Activated naive CD8-positive, alpha-beta T cell treated with anti-CD3 and anti-CD28 coated beads, Interleukin-2, amount 50 U/mL, for 24 hours (primary cell): ENCODE data around the gene VPS50.
A peak's percentile ranks its signal among the peaks of the same experiment; 100 is the strongest.

Source experiments
- ATAC-seq: fragments of 150-1000 bp; cut with Tn5 transposase; one replicate; pipeline ENCODE4 v1.10.0; 2021
- DNase-seq: peaks from one replicate; pipeline ENCODE4 v3.0.0; 2021
- H3K27ac Mint-ChIP-seq: one replicate; pipeline ENCODE4 v1.8.0; 2021; ENCODE audit warnings: mild to moderate bottlenecking, mixed read lengths
- H3K27me3 Mint-ChIP-seq: one replicate; pipeline ENCODE4 v1.8.0; 2021; ENCODE audit warnings: mixed read lengths
- H3K36me3 Mint-ChIP-seq: one replicate; pipeline ENCODE4 v1.8.0; 2021; ENCODE audit warnings: low read depth, mixed read lengths
- H3K4me1 Mint-ChIP-seq: one replicate; pipeline ENCODE4 v1.8.0; 2021; ENCODE audit warnings: mixed read lengths
- H3K4me3 Mint-ChIP-seq: one replicate; pipeline ENCODE4 v1.8.0; 2021; ENCODE audit warnings: mild to moderate bottlenecking, moderate library complexity, mixed read lengths
- H3K9me3 Mint-ChIP-seq: one replicate; pipeline ENCODE4 v1.8.0; 2021; ENCODE audit warnings: mixed read lengths

Gene VPS50

DNA sequence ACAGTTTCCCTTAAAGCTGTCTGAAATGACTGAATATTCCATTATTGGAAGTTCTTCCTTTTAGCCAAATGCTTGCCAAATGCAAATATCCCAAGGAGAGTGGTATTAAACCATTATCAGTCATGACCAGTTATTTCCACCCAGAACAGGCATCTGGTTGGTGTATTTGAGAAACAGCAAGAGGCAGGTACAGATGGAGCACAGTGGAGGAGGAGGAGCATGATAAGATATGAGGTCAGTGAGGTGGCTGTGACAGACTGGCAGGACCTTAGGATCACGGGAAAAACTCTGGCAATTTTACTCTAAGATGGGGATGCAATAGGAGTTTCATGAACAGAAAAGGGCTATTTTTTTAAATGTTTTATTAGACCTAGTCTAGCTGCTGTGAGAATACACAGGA, 12.3 kb upstream of the VPS50 start:
- ATAC-seq = no peak
- Mint-ChIP-seq H3K4me3 (no peak overlapping the region), H3K4me1 (no peaks in the 10 kb centered on the region)

DNA sequence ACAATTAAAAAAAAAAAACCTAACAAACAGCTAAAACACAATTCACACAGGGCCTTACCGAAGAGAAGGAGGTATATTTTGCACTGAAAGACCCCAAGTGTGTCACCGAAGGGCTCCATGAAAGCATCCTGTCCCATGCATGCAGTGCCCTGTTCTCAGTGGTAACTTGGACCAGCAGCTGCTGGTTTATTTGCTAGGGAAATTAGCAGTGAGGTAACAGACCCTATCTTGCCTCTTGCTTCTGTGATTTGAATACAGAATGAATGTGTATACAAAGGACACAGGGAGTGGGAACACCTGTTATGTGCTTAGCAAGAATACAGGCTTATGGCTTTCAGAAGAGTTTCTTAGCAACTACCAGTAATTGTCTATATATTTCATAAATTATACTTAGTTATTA, 5.9 kb upstream of the VPS50 start, which contains the start of gene HEPACAM2:
HEPACAM2 (minus strand) TSS at position 160 of the 400 bp plus-strand sequence.
- no peaks in the 10 kb centered on the region for H3K27me3 Mint-ChIP-seq
- H3K36me3 Mint-ChIP-seq = no peaks in the 10 kb centered on the region
- H3K4me1 Mint-ChIP-seq = peaks cover 6% of the 10 kb centered on the region
- no peak within 1 kb of the TSS for H3K4me3 Mint-ChIP-seq
- no peak for ATAC-seq
- no peak within 1 kb of the TSS for H3K27ac Mint-ChIP-seq
- no peak for DNase-seq
- H3K9me3 Mint-ChIP-seq = no peaks in the 10 kb centered on the region

More for the DNA sequence above, 12.3 kb upstream of the VPS50 start:
- no peak for DNase-seq
- Mint-ChIP-seq H3K27me3 (peaks cover 12% of the 10 kb centered on the region), H3K27ac (no peak overlapping the region), H3K36me3 (no peaks in the 10 kb centered on the region), H3K9me3 (no peaks in the 10 kb centered on the region)

DNA sequence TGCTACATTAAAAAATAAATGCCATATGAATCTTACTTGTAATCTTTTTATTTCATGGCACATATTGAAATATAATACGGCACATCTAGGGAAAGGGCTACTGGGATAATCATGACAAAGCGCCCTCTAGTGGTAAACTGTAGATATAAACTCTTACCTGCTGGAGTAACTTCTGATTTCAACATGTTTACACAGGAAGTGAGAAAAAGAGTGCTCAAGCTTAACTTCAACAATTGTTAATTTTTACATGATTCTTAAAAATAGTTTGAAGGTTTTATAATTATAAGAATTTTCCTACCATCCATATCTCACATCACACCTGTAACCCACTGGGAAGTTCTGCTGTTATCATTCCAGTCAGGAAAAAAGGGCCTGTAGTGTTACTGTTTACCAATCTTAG, 3.9 kb upstream of the VPS50 start:
- Mint-ChIP-seq H3K27ac (no peak overlapping the region), H3K27me3 (no peaks in the 10 kb centered on the region), H3K4me3 (no peak overlapping the region), H3K9me3 (no peaks in the 10 kb centered on the region), H3K36me3 (no peaks in the 10 kb centered on the region), H3K4me1 (peaks cover 13% of the 10 kb centered on the region)
- no peak for ATAC-seq
- DNase-seq = no peak

DNA sequence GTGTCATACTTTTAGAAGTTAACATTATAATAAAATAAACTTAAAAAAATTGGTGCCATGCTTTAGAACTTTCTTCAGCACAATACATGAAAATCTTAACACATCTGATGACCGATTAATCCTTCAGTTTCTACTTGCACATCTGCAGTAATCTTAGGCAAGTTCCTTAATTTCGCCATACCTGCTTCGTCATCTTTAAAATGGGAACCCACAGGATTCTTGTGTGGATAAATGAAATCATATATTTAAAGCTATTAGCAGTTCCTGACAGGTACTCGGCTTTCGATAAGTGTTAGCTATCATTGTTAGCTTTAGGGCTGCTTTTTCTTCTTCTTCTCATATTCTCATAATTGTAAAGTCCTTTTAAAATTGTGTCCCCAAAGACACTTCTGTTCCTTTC, 907 bp upstream of the VPS50 start:
- Mint-ChIP-seq H3K4me3 (peak overlapping the region; percentile 92), H3K27ac (peak overlapping the region; percentile 88), H3K4me1 (peaks cover 13% of the 10 kb centered on the region), H3K27me3 (no peaks in the 10 kb centered on the region), H3K9me3 (no peaks in the 10 kb centered on the region), H3K36me3 (no peaks in the 10 kb centered on the region)
- no peak for DNase-seq
- ATAC-seq = no peak

DNA sequence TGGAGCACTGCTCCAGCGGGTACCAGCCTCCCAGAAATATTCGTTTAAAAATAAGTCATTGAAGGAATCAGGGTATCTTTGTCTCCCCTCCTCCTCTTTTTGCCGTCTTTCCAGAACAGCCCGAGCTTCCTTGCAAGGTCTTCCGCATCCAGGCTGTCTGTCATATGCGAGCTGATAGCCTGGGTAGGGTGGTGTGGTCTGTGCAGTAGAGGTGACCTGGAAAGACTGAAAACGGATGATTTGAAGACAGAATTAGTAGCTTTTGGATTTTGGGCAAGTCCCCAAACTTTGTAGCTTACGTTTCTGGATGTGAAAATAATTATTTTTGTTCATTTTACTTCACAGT, 480 bp downstream of the VPS50 start:
- DNase-seq (peak; percentile 3), ATAC-seq (no peak)
- no peaks in the 10 kb centered on the region for H3K36me3 Mint-ChIP-seq
- H3K4me1 Mint-ChIP-seq = peaks cover 13% of the 10 kb centered on the region
- no peaks in the 10 kb centered on the region for H3K27me3 Mint-ChIP-seq
- no peaks in the 10 kb centered on the region for H3K9me3 Mint-ChIP-seq
- peak overlapping the region; percentile 92 for H3K4me3 Mint-ChIP-seq
- peak overlapping the region; percentile 88 for H3K27ac Mint-ChIP-seq

DNA sequence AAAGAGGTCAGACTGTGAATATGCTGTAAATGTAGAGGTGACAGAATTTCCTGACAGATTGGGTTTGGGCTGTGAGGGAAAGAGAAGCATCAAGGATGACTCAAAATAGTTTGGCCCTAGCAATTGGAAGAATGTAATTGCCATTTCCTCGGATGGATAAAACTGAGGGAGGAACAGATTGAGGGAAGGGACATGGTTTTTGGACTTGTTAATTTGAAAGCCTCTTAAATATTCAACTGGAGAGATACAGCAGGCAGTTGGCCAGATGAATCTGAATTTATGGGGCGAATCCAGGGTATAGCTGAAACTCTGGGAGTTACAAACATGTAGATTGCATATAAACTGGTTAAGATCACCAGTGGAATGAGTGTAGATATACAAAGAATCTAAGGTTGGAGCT, 3.4 kb downstream of the VPS50 start:
- peaks cover 8% of the 10 kb centered on the region for H3K4me1 Mint-ChIP-seq

DNA sequence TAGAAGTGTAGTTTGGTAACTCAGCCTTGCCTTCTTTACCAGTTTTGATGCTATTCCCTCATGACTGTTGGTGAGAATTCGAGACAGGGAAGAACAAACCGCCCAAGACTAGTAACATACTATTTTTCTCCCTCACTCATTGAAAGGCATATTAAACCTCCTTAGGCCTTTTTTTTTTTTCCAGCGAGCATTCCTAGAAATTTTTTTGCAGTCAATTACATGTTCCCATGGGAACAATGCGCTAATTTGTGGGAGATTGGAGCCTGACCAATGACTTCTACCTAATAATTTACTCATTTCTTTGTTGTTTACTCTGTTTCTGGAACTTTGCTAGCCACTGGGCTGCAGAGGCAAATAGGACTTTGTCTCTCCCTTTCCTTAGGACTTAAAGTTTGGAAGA, 6.0 kb downstream of the VPS50 start:
- H3K27me3 Mint-ChIP-seq = no peaks in the 10 kb centered on the region
- H3K9me3 Mint-ChIP-seq = no peaks in the 10 kb centered on the region
- ATAC-seq (no peak), DNase-seq (no peak)
- no peak overlapping the region for H3K4me3 Mint-ChIP-seq
- no peak overlapping the region for H3K27ac Mint-ChIP-seq
- H3K4me1 Mint-ChIP-seq = no peaks in the 10 kb centered on the region
- no peaks in the 10 kb centered on the region for H3K36me3 Mint-ChIP-seq

More for the DNA sequence above, 3.4 kb downstream of the VPS50 start:
- H3K4me3 Mint-ChIP-seq = no peak overlapping the region
- DNase-seq (no peak), ATAC-seq (no peak)
- H3K9me3 Mint-ChIP-seq = no peaks in the 10 kb centered on the region
- no peaks in the 10 kb centered on the region for H3K36me3 Mint-ChIP-seq
- H3K27ac Mint-ChIP-seq = no peak overlapping the region
- H3K27me3 Mint-ChIP-seq = no peaks in the 10 kb centered on the region

DNA sequence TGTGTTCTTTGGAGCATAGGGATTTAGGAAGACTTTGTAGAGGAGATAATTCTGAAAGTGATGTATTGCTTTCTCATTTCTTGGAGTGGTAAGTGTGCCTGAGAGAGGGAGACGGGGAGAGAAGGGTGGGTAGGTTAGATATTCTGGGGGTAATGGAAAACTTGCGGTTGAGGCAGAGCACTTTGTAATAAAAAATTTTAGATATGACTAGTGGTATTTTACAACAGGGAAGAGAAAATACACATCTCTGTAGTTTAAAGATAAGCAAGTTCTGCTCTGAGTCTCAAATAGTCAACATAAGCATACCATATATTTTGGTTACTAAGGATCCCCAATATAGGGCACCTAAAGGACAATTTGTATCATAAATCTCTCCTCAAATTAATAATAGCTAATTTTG, 6.6 kb downstream of the VPS50 start:
- DNase-seq = no peak
- Mint-ChIP-seq H3K27ac (no peak overlapping the region), H3K4me1 (no peaks in the 10 kb centered on the region), H3K4me3 (no peak overlapping the region), H3K36me3 (no peaks in the 10 kb centered on the region), H3K9me3 (no peaks in the 10 kb centered on the region), H3K27me3 (no peaks in the 10 kb centered on the region)
- no peak for ATAC-seq

DNA sequence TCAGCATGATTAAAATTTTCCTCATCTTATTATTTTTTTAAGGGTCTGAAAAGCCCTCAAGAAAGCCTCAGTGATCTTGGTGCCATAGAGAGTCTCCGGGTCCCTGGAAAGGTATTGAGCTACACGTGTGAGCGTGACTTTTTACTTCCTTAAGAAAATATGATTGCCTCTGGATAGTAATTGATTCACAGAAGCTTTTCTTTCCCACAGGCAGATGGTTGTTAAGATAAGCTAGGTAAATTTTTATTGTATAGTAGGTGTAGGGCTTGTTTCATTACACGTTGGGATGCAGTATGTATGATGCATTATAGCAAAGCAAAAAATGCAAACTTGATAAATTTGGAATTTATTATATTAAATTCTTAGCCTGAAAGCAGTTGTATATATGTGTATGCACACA, 7.7 kb downstream of the VPS50 start:
- ATAC-seq (no peak), DNase-seq (no peak)
- Mint-ChIP-seq H3K9me3 (no peaks in the 10 kb centered on the region), H3K36me3 (no peaks in the 10 kb centered on the region), H3K4me3 (no peak overlapping the region), H3K4me1 (no peaks in the 10 kb centered on the region), H3K27ac (no peak overlapping the region), H3K27me3 (no peaks in the 10 kb centered on the region)

DNA sequence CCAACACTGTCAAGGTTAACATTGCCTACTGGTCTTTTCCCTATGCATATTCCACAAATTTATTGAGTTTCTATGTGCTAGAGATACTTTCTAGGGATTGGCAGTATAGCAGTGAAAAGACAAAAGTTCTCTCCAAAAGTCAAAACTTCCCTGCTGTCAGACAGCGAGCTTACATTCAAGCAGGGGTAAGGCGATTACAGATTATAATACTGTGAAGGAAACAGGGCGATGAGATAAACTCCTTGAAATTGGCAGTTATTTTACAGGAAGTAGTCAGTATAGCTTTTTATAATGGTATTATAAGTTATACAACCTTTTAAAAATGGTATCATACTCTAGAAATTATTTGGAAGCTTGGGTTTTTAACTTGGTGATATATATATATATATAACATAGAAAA, 9.9 kb downstream of the VPS50 start:
- H3K9me3 Mint-ChIP-seq = no peaks in the 10 kb centered on the region
- no peak overlapping the region for H3K27ac Mint-ChIP-seq
- DNase-seq = no peak
- no peaks in the 10 kb centered on the region for H3K36me3 Mint-ChIP-seq
- H3K4me3 Mint-ChIP-seq = no peak overlapping the region
- peaks cover 6% of the 10 kb centered on the region for H3K4me1 Mint-ChIP-seq
- no peak for ATAC-seq
- no peaks in the 10 kb centered on the region for H3K27me3 Mint-ChIP-seq

DNA sequence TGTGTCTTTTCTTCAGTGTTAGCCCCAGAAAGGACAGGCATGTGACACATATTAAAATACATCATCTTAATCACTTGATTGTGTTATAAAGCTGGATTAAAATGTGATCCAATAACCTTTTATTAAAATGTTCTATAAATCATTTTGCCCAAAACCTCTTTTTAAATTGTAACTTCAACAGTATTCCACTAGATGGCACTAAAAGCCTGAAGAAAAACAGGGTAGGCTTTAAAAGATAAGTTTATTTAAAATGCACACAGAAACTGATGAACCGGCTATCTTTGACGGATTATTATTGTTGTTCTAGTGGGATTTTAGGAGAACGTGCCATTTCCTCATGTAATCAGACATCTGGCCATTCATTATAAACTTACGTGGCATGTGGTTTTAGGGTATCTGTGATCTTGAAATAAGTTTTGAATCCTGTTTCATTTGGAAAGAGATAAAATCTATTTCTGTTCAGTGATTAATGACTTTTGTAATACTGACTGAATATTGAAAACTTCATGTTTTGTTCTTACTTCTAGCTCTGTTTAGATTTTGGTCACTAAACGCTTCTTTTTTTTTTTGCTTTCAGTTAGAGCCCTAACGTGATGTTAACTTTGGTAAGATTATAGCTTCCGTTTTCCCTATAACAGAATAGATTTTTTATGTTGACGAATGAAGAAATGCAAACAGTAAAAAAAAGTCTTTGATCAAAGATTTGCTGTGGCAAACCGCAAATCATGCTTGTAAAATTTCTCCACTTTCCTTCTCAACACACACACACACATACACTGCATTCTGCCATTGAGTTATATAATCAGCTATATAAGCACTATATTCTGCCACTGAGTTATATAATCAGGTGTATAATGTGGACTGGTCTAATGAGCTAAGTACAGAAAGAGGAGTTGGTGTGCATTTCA, 13.6 kb downstream of the VPS50 start:
- ATAC-seq = no peak
- H3K36me3 Mint-ChIP-seq = peaks cover 3% of the 10 kb centered on the region
- peak overlapping the region; percentile 26 for H3K4me3 Mint-ChIP-seq
- H3K27ac Mint-ChIP-seq = no peak overlapping the region
- H3K4me1 Mint-ChIP-seq = peaks cover 9% of the 10 kb centered on the region
- no peaks in the 10 kb centered on the region for H3K27me3 Mint-ChIP-seq
- no peaks in the 10 kb centered on the region for H3K9me3 Mint-ChIP-seq
- DNase-seq = no peak

DNA sequence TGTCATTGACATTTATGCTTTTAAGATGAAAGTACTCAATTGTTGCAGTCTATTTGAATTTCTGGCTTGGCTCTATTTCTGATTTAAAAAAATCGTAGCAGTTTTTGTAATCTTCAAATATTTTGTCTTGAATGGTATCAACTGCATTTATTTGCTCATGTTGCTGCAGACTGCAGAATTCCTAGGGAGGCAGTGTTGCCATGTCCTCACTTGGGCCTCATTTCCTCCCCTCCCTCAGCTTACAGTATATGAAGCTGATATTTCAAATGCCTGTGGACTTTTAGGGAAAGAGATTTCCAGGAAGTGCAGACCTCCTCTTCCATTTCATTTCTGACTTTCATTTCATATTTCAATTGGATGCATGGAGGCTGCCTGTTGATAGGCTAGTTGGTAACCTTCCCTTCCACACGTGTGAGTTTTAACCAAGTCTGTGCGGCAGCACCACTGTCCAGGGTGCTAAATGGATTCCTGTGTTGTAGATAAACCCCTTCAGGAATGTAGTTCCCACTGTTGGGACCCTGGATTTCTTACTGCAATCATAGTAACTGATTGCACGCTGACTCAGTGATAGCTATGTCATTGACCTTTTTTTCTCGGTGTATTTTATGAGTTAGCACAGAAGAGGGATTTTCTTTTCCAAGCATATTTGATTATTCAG, 17.5 kb downstream of the VPS50 start:
- Mint-ChIP-seq H3K27me3 (no peaks in the 10 kb centered on the region), H3K27ac (no peak overlapping the region), H3K4me1 (peaks cover 9% of the 10 kb centered on the region), H3K4me3 (no peak overlapping the region), H3K9me3 (no peaks in the 10 kb centered on the region), H3K36me3 (peaks cover 3% of the 10 kb centered on the region)
- DNase-seq (no peak), ATAC-seq (no peak)

DNA sequence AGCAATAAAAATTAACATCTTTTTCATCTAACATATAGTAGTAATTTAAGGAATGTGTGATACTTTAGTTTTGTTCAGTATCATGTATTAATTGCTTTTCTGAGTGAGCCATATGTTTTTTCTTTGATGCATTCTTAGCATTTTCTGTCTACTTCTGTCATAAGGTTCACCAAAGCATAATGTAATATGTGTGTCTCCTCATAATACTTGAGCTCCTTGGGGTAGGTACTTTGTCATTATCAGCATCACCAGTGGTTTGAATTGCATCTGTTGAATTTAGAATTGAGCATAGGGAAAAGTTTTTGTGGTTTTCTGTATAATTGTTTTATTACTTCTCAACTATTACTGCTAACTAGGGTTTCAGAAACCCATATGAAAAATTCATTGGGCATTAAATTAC, 26.5 kb downstream of the VPS50 start:
- no peak for ATAC-seq
- DNase-seq = no peak
- Mint-ChIP-seq H3K27me3 (no peaks in the 10 kb centered on the region), H3K9me3 (no peaks in the 10 kb centered on the region), H3K4me1 (peaks cover 4% of the 10 kb centered on the region), H3K4me3 (no peak overlapping the region), H3K27ac (no peak overlapping the region), H3K36me3 (peaks cover 8% of the 10 kb centered on the region)

DNA sequence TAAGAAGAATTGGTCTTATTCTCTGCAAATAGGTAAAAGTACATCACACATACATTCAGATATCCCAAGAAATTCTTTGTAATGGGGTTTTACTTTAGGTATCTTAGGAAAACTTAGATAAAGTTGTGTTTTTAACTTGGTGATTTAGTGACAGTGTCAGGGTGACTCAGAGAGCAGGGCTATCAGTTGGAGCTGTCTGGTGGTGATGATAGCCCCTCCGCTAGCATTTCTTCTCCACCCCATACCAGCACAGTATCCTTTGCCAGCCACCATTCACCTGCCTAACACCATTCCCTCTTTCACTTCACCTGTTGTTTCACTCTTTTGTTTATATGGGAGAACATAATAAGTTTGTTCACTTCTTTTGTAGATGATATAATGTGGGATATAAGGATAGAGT, 30.4 kb downstream of the VPS50 start:
- peaks cover 4% of the 10 kb centered on the region for H3K4me1 Mint-ChIP-seq
- no peaks in the 10 kb centered on the region for H3K27me3 Mint-ChIP-seq
- no peak overlapping the region for H3K4me3 Mint-ChIP-seq
- H3K27ac Mint-ChIP-seq = no peak overlapping the region
- peaks cover 8% of the 10 kb centered on the region for H3K36me3 Mint-ChIP-seq
- DNase-seq (no peak), ATAC-seq (no peak)
- no peaks in the 10 kb centered on the region for H3K9me3 Mint-ChIP-seq

DNA sequence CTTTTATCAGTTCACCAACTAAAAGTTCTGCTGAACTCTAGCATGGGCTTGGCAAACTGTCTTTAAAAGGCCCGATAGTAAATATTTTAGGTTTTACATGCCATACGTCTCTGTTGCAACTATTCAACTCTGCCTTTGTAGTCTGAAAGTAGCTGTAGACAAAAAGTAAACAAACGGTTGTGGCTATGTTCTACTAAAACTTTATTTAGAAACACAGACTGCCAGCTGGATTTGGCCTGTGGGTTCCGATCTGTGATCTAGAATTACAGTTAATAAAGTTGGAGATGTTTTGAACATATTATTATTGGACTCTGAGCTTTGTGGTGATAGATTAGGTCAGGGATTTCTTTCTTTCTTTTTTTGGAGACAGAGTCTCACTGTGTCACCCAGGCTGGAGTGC, 33.1 kb downstream of the VPS50 start:
- ATAC-seq (no peak), DNase-seq (no peak)
- H3K36me3 Mint-ChIP-seq = peaks cover 4% of the 10 kb centered on the region
- no peaks in the 10 kb centered on the region for H3K9me3 Mint-ChIP-seq
- peaks cover 4% of the 10 kb centered on the region for H3K4me1 Mint-ChIP-seq
- H3K27me3 Mint-ChIP-seq = no peaks in the 10 kb centered on the region
- H3K27ac Mint-ChIP-seq = no peak overlapping the region
- H3K4me3 Mint-ChIP-seq = no peak overlapping the region
